ENCODE results near the gene CELF3. TPM values are rescaled to one million over a fixed set of nuclear protein-coding genes. Genes with fewer than 3 reads are reported as not detected.
A peak's percentile ranks its signal among the peaks of the same experiment; 100 is the strongest.

CELF3 gene
- total RNA-seq, 1 donor from 2014 or later = not detected

GRCh38 chr1:151706464-151707415, 9.9 kb downstream of the CELF3 start:
- H3K4me3 Mint-ChIP-seq (ENCODE audit: unreplicated experiment) = no peak overlapping the region
- H3K27ac Mint-ChIP-seq (ENCODE audit: unreplicated experiment) = no peak overlapping the region
- H3K4me1 Mint-ChIP-seq (ENCODE audit: unreplicated experiment) = peaks cover 29% of the 10 kb centered on the region
- no peaks in the 10 kb centered on the region for H3K36me3 Mint-ChIP-seq (ENCODE audit: low read depth, unreplicated experiment)
- DNase-seq (ENCODE audit: low spot score) = no peak
- peaks cover 12% of the 10 kb centered on the region for H3K27me3 Mint-ChIP-seq (ENCODE audit: unreplicated experiment)
- no peak for TF ChIP-seq CTCF (IDR thresholded peaks at IDR 0.05; ENCODE audit: unreplicated experiment)
- no peaks in the 10 kb centered on the region for H3K9me3 Mint-ChIP-seq (ENCODE audit: unreplicated experiment)

DNA sequence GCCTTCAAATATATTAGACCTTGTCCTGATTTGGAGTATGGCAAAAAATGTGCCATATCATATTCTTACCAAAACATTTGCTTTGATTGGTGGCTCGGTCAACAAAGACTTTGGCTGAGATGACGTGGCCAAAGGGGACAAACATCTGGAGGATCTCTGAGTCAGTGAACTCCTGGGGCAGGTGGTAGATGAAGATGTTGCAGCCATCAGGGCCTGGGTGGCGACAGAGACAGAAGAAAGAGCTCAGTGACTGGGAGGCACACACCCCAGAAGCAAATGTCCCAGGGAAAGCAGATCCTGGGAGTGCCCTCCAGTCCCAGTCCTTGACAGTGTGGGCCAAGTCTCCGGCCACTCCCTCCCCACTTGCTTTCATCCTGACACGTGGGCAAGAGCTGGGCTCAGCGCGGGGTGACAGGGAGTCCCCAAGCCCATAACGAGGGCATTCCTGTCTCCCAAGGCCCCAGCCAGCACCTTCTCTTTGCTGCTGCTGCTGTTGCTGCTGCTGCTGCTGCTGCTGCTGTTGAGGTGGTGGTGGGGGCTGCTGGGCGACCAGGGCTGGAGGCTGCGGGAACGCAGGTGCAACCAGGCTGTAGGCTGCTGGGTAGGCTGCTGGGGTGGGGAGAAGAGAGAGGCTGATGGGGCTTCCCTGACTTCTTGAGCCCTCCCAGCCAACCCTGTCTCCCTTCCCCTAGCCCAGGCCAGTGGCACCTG, 10.7 kb downstream of the CELF3 start:
- TF ChIP-seq CTCF (IDR thresholded peaks at IDR 0.05; ENCODE audit: unreplicated experiment) = no peak
- Mint-ChIP-seq H3K4me3 (ENCODE audit: unreplicated experiment) (no peak overlapping the region), H3K36me3 (ENCODE audit: low read depth, unreplicated experiment) (peaks cover 2% of the 10 kb centered on the region), H3K27me3 (ENCODE audit: unreplicated experiment) (peaks cover 12% of the 10 kb centered on the region), H3K27ac (ENCODE audit: unreplicated experiment) (peak overlapping the region; percentile 33), H3K4me1 (ENCODE audit: unreplicated experiment) (peaks cover 29% of the 10 kb centered on the region), H3K9me3 (ENCODE audit: unreplicated experiment) (no peaks in the 10 kb centered on the region)
- no peak for DNase-seq (ENCODE audit: low spot score)

DNA sequence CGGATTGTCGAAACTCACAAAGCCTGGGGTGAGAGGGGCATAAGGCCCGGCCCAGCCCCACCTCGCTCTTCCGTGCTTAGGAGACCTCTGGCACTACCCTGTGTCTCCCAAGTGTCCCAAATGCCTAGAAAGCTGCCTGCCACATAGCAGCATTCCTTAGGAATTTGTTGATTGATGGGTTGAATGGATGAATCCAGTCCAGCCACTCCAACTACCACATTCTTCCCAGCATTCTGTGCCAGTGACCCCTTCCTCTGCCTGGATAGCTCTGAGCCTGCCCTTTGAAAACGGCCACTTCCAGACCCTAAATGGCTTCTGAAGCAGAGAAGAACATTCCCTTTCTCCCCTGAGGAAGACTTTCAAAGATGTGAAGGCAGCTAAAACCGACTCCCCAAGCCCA, 11.5 kb downstream of the CELF3 start:
- peak overlapping the region; percentile 6 for H3K27ac Mint-ChIP-seq (ENCODE audit: unreplicated experiment)
- H3K27me3 Mint-ChIP-seq (ENCODE audit: unreplicated experiment) = peaks cover 12% of the 10 kb centered on the region
- H3K4me3 Mint-ChIP-seq (ENCODE audit: unreplicated experiment) = no peak overlapping the region
- no peak for DNase-seq (ENCODE audit: low spot score)
- H3K4me1 Mint-ChIP-seq (ENCODE audit: unreplicated experiment) = peaks cover 29% of the 10 kb centered on the region
- no peak for TF ChIP-seq CTCF (IDR thresholded peaks at IDR 0.05; ENCODE audit: unreplicated experiment)
- H3K9me3 Mint-ChIP-seq (ENCODE audit: unreplicated experiment) = no peaks in the 10 kb centered on the region
- H3K36me3 Mint-ChIP-seq (ENCODE audit: low read depth, unreplicated experiment) = peaks cover 7% of the 10 kb centered on the region

DNA sequence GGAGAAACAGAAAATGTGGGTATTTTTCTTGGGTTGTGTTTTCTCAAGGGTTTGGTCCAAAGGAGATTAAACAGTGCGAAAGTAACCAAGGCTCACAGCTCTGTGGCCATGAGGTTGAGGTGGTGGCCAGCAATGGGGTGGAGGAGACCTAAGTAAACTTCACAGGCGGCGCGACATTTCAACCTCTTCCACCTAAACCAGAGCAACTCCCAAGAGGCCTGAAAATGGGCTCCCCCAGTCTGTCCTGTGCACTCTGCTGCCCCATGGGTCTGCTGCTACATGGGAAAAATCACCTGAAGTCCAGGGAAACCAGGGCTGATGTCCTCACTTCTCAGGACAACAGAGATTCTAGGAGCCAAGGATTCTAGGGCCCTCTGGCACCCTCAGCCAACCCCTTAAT, 12.4 kb downstream of the CELF3 start:
- H3K27me3 Mint-ChIP-seq (ENCODE audit: unreplicated experiment) = peaks cover 12% of the 10 kb centered on the region
- DNase-seq (ENCODE audit: low spot score) = no peak
- H3K9me3 Mint-ChIP-seq (ENCODE audit: unreplicated experiment) = no peaks in the 10 kb centered on the region
- TF ChIP-seq CTCF (IDR thresholded peaks at IDR 0.05; ENCODE audit: unreplicated experiment) = no peak
- peaks cover 11% of the 10 kb centered on the region for H3K36me3 Mint-ChIP-seq (ENCODE audit: low read depth, unreplicated experiment)
- peaks cover 29% of the 10 kb centered on the region for H3K4me1 Mint-ChIP-seq (ENCODE audit: unreplicated experiment)
- H3K27ac Mint-ChIP-seq (ENCODE audit: unreplicated experiment) = no peak overlapping the region
- no peak overlapping the region for H3K4me3 Mint-ChIP-seq (ENCODE audit: unreplicated experiment)

All from endothelial cell (in vitro differentiated cells).